ENCODE results near the gene VPS25. TPM values are rescaled to one million over a fixed set of nuclear protein-coding genes. Genes with fewer than 3 reads are reported as not detected.

VPS25 gene
- total RNA-seq, 2 experiments from 2014 or later: 61.0 to 63.5 TPM

- POLR2A ChIA-PET: no interaction called here
- no peaks in the 10 kb centered on the region for H3K9me3 Mint-ChIP-seq
Observed at GRCh38 chr17:42809250-42809649, 36.0 kb downstream of the VPS25 start.

GRCh38 chr17:42814633-42815399, 41.6 kb downstream of the VPS25 start:
- H3K27me3 Mint-ChIP-seq: no peaks in the 10 kb centered on the region
- H3K36me3 Mint-ChIP-seq: peaks cover 31% of the 10 kb centered on the region
- H3K27ac Mint-ChIP-seq: no peak overlapping the region
- H3K4me3 Mint-ChIP-seq: no peak overlapping the region
- POLR2A ChIA-PET: interaction anchor here (0.6 kb wide), 1 partner anchor 193 kb away, joined by 4 read pairs; no protein-coding TSS in a partner anchor
- no peak for DNase-seq
- no peaks in the 10 kb centered on the region for H3K9me3 Mint-ChIP-seq
- no peak for ATAC-seq (ENCODE audit: low read depth)
- H3K4me1 Mint-ChIP-seq: peaks cover 4% of the 10 kb centered on the region

More at GRCh38 chr17:42809250-42809649, 36.0 kb downstream of the VPS25 start:
- no peak for ATAC-seq (ENCODE audit: low read depth)
- no peak overlapping the region for H3K27ac Mint-ChIP-seq
- peaks cover 7% of the 10 kb centered on the region for H3K36me3 Mint-ChIP-seq
- no peak for DNase-seq
- no peaks in the 10 kb centered on the region for H3K27me3 Mint-ChIP-seq
- H3K4me1 Mint-ChIP-seq: no peaks in the 10 kb centered on the region
- no peak overlapping the region for H3K4me3 Mint-ChIP-seq

GRCh38 chr17:42817866-42818265, 44.6 kb downstream of the VPS25 start:
- H3K27ac Mint-ChIP-seq: no peak overlapping the region
- H3K4me1 Mint-ChIP-seq: peaks cover 11% of the 10 kb centered on the region
- no peak overlapping the region for H3K4me3 Mint-ChIP-seq
- POLR2A ChIA-PET: no interaction called here
- no peaks in the 10 kb centered on the region for H3K27me3 Mint-ChIP-seq
- DNase-seq (no peak), ATAC-seq (ENCODE audit: low read depth) (no peak)
- peaks cover 34% of the 10 kb centered on the region for H3K36me3 Mint-ChIP-seq
- H3K9me3 Mint-ChIP-seq: no peaks in the 10 kb centered on the region

- Mint-ChIP-seq H3K4me1 (peaks cover 13% of the 10 kb centered on the region), H3K36me3 (peaks cover 34% of the 10 kb centered on the region), H3K9me3 (no peaks in the 10 kb centered on the region), H3K27ac (no peak overlapping the region), H3K27me3 (no peaks in the 10 kb centered on the region), H3K4me3 (no peak overlapping the region)
- POLR2A ChIA-PET: no interaction called here
- DNase-seq (no peak), ATAC-seq (ENCODE audit: low read depth) (no peak)
Observed at GRCh38 chr17:42818379-42818778, 45.1 kb downstream of the VPS25 start.

- Mint-ChIP-seq H3K4me1 (peaks cover 17% of the 10 kb centered on the region), H3K36me3 (peaks cover 28% of the 10 kb centered on the region), H3K27ac (no peak overlapping the region), H3K27me3 (no peaks in the 10 kb centered on the region), H3K4me3 (no peak overlapping the region), H3K9me3 (no peaks in the 10 kb centered on the region)
- DNase-seq: peak; percentile 68
- POLR2A ChIA-PET: interaction anchor here (1.0 to 1.4 kb wide), 2 partner anchors 13 to 46 kb away, joined by 3 read pairs; partner anchors contain the start of gene PSME3
- ATAC-seq (ENCODE audit: low read depth): peak; percentile 23
Observed at GRCh38 chr17:42819939-42820535, 46.8 kb downstream of the VPS25 start.

GRCh38 chr17:42821176-42821575, 47.9 kb downstream of the VPS25 start:
- POLR2A ChIA-PET: no interaction called here
- Mint-ChIP-seq H3K4me3 (no peak overlapping the region), H3K9me3 (no peaks in the 10 kb centered on the region), H3K4me1 (peaks cover 17% of the 10 kb centered on the region), H3K27ac (no peak overlapping the region), H3K27me3 (no peaks in the 10 kb centered on the region), H3K36me3 (peaks cover 22% of the 10 kb centered on the region)
- no peak for DNase-seq
- no peak for ATAC-seq (ENCODE audit: low read depth)

- Mint-ChIP-seq H3K27ac (no peak overlapping the region), H3K4me1 (peaks cover 18% of the 10 kb centered on the region), H3K36me3 (no peaks in the 10 kb centered on the region), H3K4me3 (no peak overlapping the region), H3K9me3 (no peaks in the 10 kb centered on the region), H3K27me3 (peaks cover 4% of the 10 kb centered on the region)
- no peak for ATAC-seq (ENCODE audit: low read depth)
- POLR2A ChIA-PET: no interaction called here
- no peak for DNase-seq
Observed at GRCh38 chr17:42827472-42827871, 54.2 kb downstream of the VPS25 start.

Small RNA genes lying within 50 kb of the gene (microRNA-seq; reads per million reads assigned to microRNA genes)
- gene MIR6781: not detected

Other genes starting within 250 kb of the VPS25 start
- 10 to 100 TPM; 22.9 to 23.9 TPM for gene NAGLU, start 237.2 kb upstream of the VPS25 start, total RNA-seq
- 1 to 10 TPM; 1.2 TPM for gene HSD17B1, start 220.5 kb upstream of the VPS25 start, total RNA-seq
- gene COASY, start 211.3 kb upstream of the VPS25 start, total RNA-seq: 10 to 100 TPM; 83.3 to 98.1 TPM
- gene MLX, start 206.3 kb upstream of the VPS25 start, total RNA-seq: 10 to 100 TPM; 62.9 to 64.9 TPM
- gene PSMC3IP, start 195.7 kb upstream of the VPS25 start, total RNA-seq: 10 to 100 TPM; 15.9 to 16.9 TPM
- 10 to 100 TPM; 82.2 to 82.3 TPM for gene RETREG3, start 164.1 kb upstream of the VPS25 start, total RNA-seq
- 10 to 100 TPM; 55.6 to 57.6 TPM for gene TUBG1, start 163.8 kb upstream of the VPS25 start, total RNA-seq
- gene TUBG2, start 114.2 kb upstream of the VPS25 start, total RNA-seq: 10 to 100 TPM; 17.0 to 19.2 TPM
- 1 to 10 TPM in 1 of 2 experiments, under 1 TPM in 1; 0.94 to 1.8 TPM for gene PLEKHH3, start 96.5 kb upstream of the VPS25 start, total RNA-seq
- under 1 TPM; 0.33 to 0.57 TPM for gene CCR10, start 91.6 kb upstream of the VPS25 start, total RNA-seq
- 1 to 10 TPM; 3.6 to 4.6 TPM for gene CNTNAP1, start 90.9 kb upstream of the VPS25 start, total RNA-seq
- gene EZH1, start 28.4 kb upstream of the VPS25 start, total RNA-seq: 10 to 100 TPM; 83.1 to 98.4 TPM
- gene RAMP2, start 12.2 kb upstream of the VPS25 start, total RNA-seq: not detected
- under 1 TPM; 0.43 to 0.78 TPM for gene WNK4, start 7.2 kb downstream of the VPS25 start, total RNA-seq
- gene COA3, start 25.3 kb downstream of the VPS25 start, total RNA-seq: 10 to 100 TPM; 37.0 to 38.5 TPM
- under 1 TPM in 1 of 2 experiments, not detected in 1; 0.45 TPM for gene CNTD1, start 25.4 kb downstream of the VPS25 start, total RNA-seq
- gene BECN1, start 50.8 kb downstream of the VPS25 start, total RNA-seq: 10 to 100 TPM; 94.5 to 95.9 TPM
- 10 to 100 TPM; 85.0 to 96.6 TPM for gene PSME3, start 59.9 kb downstream of the VPS25 start, total RNA-seq
- 1 to 10 TPM; 2.5 to 2.7 TPM for gene AOC2, start 71.1 kb downstream of the VPS25 start, total RNA-seq
- gene AOC3, start 77.8 kb downstream of the VPS25 start, total RNA-seq: under 1 TPM; 0.74 to 0.86 TPM
- gene G6PC1, start 127.3 kb downstream of the VPS25 start, total RNA-seq: not detected
- gene AARSD1, start 191.0 kb downstream of the VPS25 start, total RNA-seq: 10 to 100 TPM; 39.9 to 43.2 TPM
- under 1 TPM; 0.28 to 0.39 TPM for gene PTGES3L, start 206.6 kb downstream of the VPS25 start, total RNA-seq
- gene RUNDC1, start 207.1 kb downstream of the VPS25 start, total RNA-seq: 10 to 100 TPM; 16.5 to 17.8 TPM
- gene RPL27, start 225.0 kb downstream of the VPS25 start, total RNA-seq: 1,000 to 10,000 TPM; 1,039 to 1,066 TPM
- gene IFI35, start 233.3 kb downstream of the VPS25 start, total RNA-seq: 10 to 100 TPM; 92.7 to 99.2 TPM
- gene VAT1, start 248.9 kb downstream of the VPS25 start, total RNA-seq: 10 to 100 TPM; 24.4 to 34.0 TPM

Measured in activated naive CD8-positive, alpha-beta T cell treated with anti-CD3 and anti-CD28 coated beads, Interleukin-2, amount 10 ng/mL, durations not matched to agents 7 days and 5 days (primary cell).